H9 (cell line): ENCODE results near the gene PHGDH. TPM values are rescaled to one million over a fixed set of nuclear protein-coding genes. Genes with fewer than 3 reads are reported as not detected.

Source experiments
- DNase-seq: peaks from one replicate; pipeline ENCODE4 v3.0.0-alpha.2; 2017
- H2AFZ ChIP-seq: one replicate; pipeline ENCODE4 v1.6.1; 2013; ENCODE audit warnings: mild to moderate bottlenecking, low read length, control low read depth, moderate library complexity
- H2AK5ac ChIP-seq: 2 replicates; pipeline ENCODE4 v1.6.1; 2013; ENCODE audit warnings: low read length, control low read depth, mixed read lengths; ENCODE audit not compliant: insufficient read length
- H2BK120ac ChIP-seq: one replicate; pipeline ENCODE4 v1.6.1; 2013; ENCODE audit warnings: low read depth, mild to moderate bottlenecking, low read length, control low read depth, inconsistent platforms; ENCODE audit not compliant: poor library complexity, severe bottlenecking
- H2BK12ac ChIP-seq: 2 replicates; pipeline ENCODE4 v1.6.1; 2013; ENCODE audit warnings: low read length, control low read depth, mixed read lengths, low read depth; ENCODE audit not compliant: insufficient read length
- H2BK15ac ChIP-seq: 2 replicates; pipeline ENCODE4 v1.6.1; 2013; ENCODE audit warnings: low read depth, low read length, control low read depth
- H2BK20ac ChIP-seq: one replicate; pipeline ENCODE4 v1.6.1; 2013; ENCODE audit warnings: low read depth, mild to moderate bottlenecking, low read length, control low read depth, inconsistent platforms; ENCODE audit not compliant: poor library complexity, severe bottlenecking
- H2BK5ac ChIP-seq: 2 replicates; pipeline ENCODE4 v1.6.1; 2013; ENCODE audit warnings: low read length, control low read depth, mixed read lengths; ENCODE audit not compliant: insufficient read length
- H3K14ac ChIP-seq: 2 replicates; pipeline ENCODE4 v1.6.1; 2013; ENCODE audit warnings: low read length, control low read depth; ENCODE audit not compliant: insufficient read depth
- H3K18ac ChIP-seq: 2 replicates; pipeline ENCODE4 v1.6.1; 2013; ENCODE audit warnings: low read depth, mild to moderate bottlenecking, mixed read lengths, low read length, control low read depth; ENCODE audit not compliant: insufficient read length
- H3K23ac ChIP-seq: 2 replicates; pipeline ENCODE4 v1.6.1; 2013; ENCODE audit warnings: low read length, control low read depth, mixed read lengths, low read depth; ENCODE audit not compliant: insufficient read length
- H3K23me2 ChIP-seq: 2 replicates; pipeline ENCODE4 v1.6.1; 2013; ENCODE audit warnings: low read depth, mild to moderate bottlenecking, mixed read lengths, low read length, control low read depth; ENCODE audit not compliant: insufficient read length, poor library complexity, severe bottlenecking
- H3K27ac ChIP-seq: 2 replicates; pipeline ENCODE4 v1.5.1; 2013; ENCODE audit warnings: low read length, control low read depth, mixed read lengths, low read depth; ENCODE audit not compliant: insufficient read length
- H3K27me3 ChIP-seq: 2 replicates; pipeline ENCODE4 v1.6.1; 2013; ENCODE audit warnings: low read length, control low read depth, inconsistent platforms; ENCODE audit not compliant: insufficient read depth
- H3K4ac ChIP-seq: 2 replicates; pipeline ENCODE4 v1.6.1; 2013; ENCODE audit warnings: low read depth, mild to moderate bottlenecking, control low read depth, inconsistent platforms, low read length, moderate library complexity
- H3K4me1 ChIP-seq: 2 replicates; pipeline ENCODE4 v1.6.1; 2013; ENCODE audit warnings: low read length, control low read depth, inconsistent platforms; ENCODE audit not compliant: insufficient read depth
- H3K4me2 ChIP-seq: 2 replicates; pipeline ENCODE4 v1.6.1; 2013; ENCODE audit warnings: low read length, control low read depth, mixed read lengths; ENCODE audit not compliant: insufficient read length, insufficient read depth
- H3K56ac ChIP-seq: 2 replicates; pipeline ENCODE4 v1.6.1; 2013; ENCODE audit warnings: low read depth, mild to moderate bottlenecking, mixed read lengths, low read length, control low read depth; ENCODE audit not compliant: insufficient read length
- H3K79me1 ChIP-seq: 2 replicates; pipeline ENCODE4 v1.6.1; 2013; ENCODE audit warnings: low read depth, mild to moderate bottlenecking, moderate library complexity, low read length, control low read depth, inconsistent platforms; ENCODE audit not compliant: insufficient read depth, poor library complexity, severe bottlenecking
- H3K79me2 ChIP-seq: 2 replicates; pipeline ENCODE4 v1.6.1; 2013; ENCODE audit warnings: low read length, control low read depth, inconsistent platforms; ENCODE audit not compliant: insufficient read depth
- H3K9ac ChIP-seq: 2 replicates; pipeline ENCODE4 v1.6.1; 2013; ENCODE audit warnings: low read length, control low read depth, mixed read lengths; ENCODE audit not compliant: insufficient read length; ENCODE audit errors: extremely low read depth
- H3K9me3 ChIP-seq: one replicate; pipeline ENCODE4 v1.6.1; 2013; ENCODE audit warnings: low read depth, low read length, inconsistent platforms; ENCODE audit not compliant: control insufficient read depth
- H3T11ph ChIP-seq: one replicate; pipeline ENCODE4 v1.6.1; 2013; ENCODE audit warnings: mild to moderate bottlenecking, low read length, control low read depth, inconsistent platforms
- H4K20me1 ChIP-seq: one replicate; pipeline ENCODE4 v1.6.1; 2013; ENCODE audit not compliant: control insufficient read depth, insufficient read length, insufficient read depth
- H4K5ac ChIP-seq: 2 replicates; pipeline ENCODE4 v1.6.1; 2013; ENCODE audit warnings: low read depth, mild to moderate bottlenecking, mixed read lengths, low read length, control low read depth; ENCODE audit not compliant: insufficient read length
- H4K8ac ChIP-seq: replicated peaks from 2 replicates; pipeline ENCODE4 v1.6.1; 2013; ENCODE audit warnings: low read length, control low read depth, mixed read lengths, low read depth; ENCODE audit not compliant: insufficient read length
- H4K91ac ChIP-seq: 2 replicates; pipeline ENCODE4 v1.6.1; 2013; ENCODE audit warnings: low read depth, mild to moderate bottlenecking, moderate library complexity, mixed read lengths, low read length, control low read depth; ENCODE audit not compliant: insufficient read length
- H3K27ac Mint-ChIP-seq, 3 experiments: 2 replicates in 2 of 3; 3 replicates in 1 of 3; pipeline ENCODE4 v1.8.0; 2020 to 2021; ENCODE audit warnings: mixed read lengths in 3 of 3, mild to moderate bottlenecking in 1 of 3, moderate library complexity in 1 of 3
- H3K27me3 Mint-ChIP-seq: 2 replicates; pipeline ENCODE4 v1.8.0; 2021; ENCODE audit warnings: low read depth, mild to moderate bottlenecking, moderate library complexity, mixed read lengths
- H3K36me3 Mint-ChIP-seq, 3 experiments: 2 replicates in 2 of 3; 3 replicates in 1 of 3; pipeline ENCODE4 v1.8.0; 2020 to 2021; ENCODE audit warnings: low read depth in 3 of 3, mixed read lengths in 3 of 3; ENCODE audit not compliant: insufficient read depth in 1 of 3
- H3K4me1 Mint-ChIP-seq, 2 experiments: 2 replicates each; pipeline ENCODE4 v1.8.0; 2020; ENCODE audit warnings: mixed read lengths in 2 of 2
- H3K4me3 Mint-ChIP-seq, 2 experiments: 2 replicates in 1 of 2; 3 replicates in 1 of 2; pipeline ENCODE4 v1.8.0; 2020 to 2021; ENCODE audit warnings: mild to moderate bottlenecking in 2 of 2, mixed read lengths in 2 of 2, moderate library complexity in 1 of 2
- H3K9me3 Mint-ChIP-seq, 2 experiments: 2 replicates in 1 of 2; 3 replicates in 1 of 2; pipeline ENCODE4 v1.8.0; 2020; ENCODE audit warnings: mild to moderate bottlenecking in 2 of 2, mixed read lengths in 2 of 2, moderate library complexity in 1 of 2
- WGBS: extraction: QIAGEN DNeasy Blood & Tissue Kit; methylation state at CpG from one replicate; pipeline ENCODE4 v1.1.7; 2013; ENCODE audit warnings: missing lambda C conversion rate, low lambda C conversion rate, mixed read lengths; ENCODE audit not compliant: insufficient read length; ENCODE audit errors: extremely low coverage; 5-methylcytosine and 5-hydroxymethylcytosine counted together
- total RNA-seq: library from RNA; stranded (reverse); gene quantifications from 2 replicates; pipeline ENCODE4 v1.2.1, GENCODE V29; 2021
- TF ChIP-seq, protein P1 (sequence below): fragments of 200-600 bp; sonication (generic); conservative IDR thresholded peaks from 3 replicates; pipeline ENCODE4 v1.8.0; 2021; ENCODE audit warnings: antibody characterized with exemption, mild to moderate bottlenecking

The PHGDH gene
- total RNA-seq, 1 experiment from 2014 or later: 458 TPM

DNA sequence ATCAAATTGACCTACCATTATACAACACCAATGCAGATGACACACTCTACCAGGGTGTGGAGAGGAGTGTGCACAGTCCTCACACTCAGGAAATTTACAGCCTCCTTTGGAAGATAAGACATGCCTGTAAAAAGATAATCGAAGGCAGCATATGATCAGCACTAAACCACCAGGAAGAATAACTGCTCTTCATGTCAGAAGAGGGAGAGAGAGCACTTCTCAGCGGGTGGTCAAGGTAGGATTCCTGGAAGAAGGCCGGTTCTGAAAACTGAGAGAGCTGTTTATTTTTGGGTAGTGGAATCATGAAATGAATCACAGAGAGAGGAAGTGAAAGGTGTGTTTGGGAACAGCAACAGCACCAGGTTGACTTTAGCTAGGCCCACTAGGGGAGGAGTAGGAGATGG, 49.7 kb upstream of the PHGDH start:
- Histone ChIP-seq H3K9me3 (no peaks in the 10 kb centered on the region), H4K8ac (no peak overlapping the region), H3K79me1 (no peaks in the 10 kb centered on the region), H3K18ac (no peak overlapping the region), H3K4me2 (no peak overlapping the region), H3K14ac (no peak overlapping the region), H2BK120ac (no peak overlapping the region), H2BK15ac (no peak overlapping the region), H3K56ac (no peak overlapping the region), H2BK5ac (no peak overlapping the region), H3K23me2 (no peaks in the 10 kb centered on the region), H3K9ac (no peak overlapping the region), H2BK12ac (no peak overlapping the region), H3K79me2 (no peaks in the 10 kb centered on the region), H3T11ph (no peak overlapping the region), H3K4ac (no peak overlapping the region), H4K91ac (no peak overlapping the region), H2AFZ (no peak overlapping the region), H3K27ac (no peak overlapping the region), H4K20me1 (no peaks in the 10 kb centered on the region), H4K5ac (no peak overlapping the region), H3K23ac (no peak overlapping the region), H3K4me1 (peaks cover 2% of the 10 kb centered on the region; the same call in 1 of the 2 replicates), H3K27me3 (no peaks in the 10 kb centered on the region), H2BK20ac (no peak overlapping the region), H2AK5ac (no peak overlapping the region)
- Mint-ChIP-seq H3K4me3 (no peak overlapping the region), H3K27ac (no peak overlapping the region), H3K27me3 (no peaks in the 10 kb centered on the region; the same call in 1 of the 2 replicates), H3K9me3 (no peaks in the 10 kb centered on the region), H3K4me1 (peaks cover 25 to 28% of the 10 kb centered on the region in 2 experiments), H3K36me3 (no peaks in the 10 kb centered on the region)
- WGBS: no CpG with 5 or more reads among the region's 3 CpGs
- TF ChIP-seq, protein P1, sequence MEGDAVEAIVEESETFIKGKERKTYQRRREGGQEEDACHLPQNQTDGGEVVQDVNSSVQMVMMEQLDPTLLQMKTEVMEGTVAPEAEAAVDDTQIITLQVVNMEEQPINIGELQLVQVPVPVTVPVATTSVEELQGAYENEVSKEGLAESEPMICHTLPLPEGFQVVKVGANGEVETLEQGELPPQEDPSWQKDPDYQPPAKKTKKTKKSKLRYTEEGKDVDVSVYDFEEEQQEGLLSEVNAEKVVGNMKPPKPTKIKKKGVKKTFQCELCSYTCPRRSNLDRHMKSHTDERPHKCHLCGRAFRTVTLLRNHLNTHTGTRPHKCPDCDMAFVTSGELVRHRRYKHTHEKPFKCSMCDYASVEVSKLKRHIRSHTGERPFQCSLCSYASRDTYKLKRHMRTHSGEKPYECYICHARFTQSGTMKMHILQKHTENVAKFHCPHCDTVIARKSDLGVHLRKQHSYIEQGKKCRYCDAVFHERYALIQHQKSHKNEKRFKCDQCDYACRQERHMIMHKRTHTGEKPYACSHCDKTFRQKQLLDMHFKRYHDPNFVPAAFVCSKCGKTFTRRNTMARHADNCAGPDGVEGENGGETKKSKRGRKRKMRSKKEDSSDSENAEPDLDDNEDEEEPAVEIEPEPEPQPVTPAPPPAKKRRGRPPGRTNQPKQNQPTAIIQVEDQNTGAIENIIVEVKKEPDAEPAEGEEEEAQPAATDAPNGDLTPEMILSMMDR: no peak
- DNase-seq: no peak
